Measurements from ENCODE around the gene MEGF8. TPM values are rescaled to one million over a fixed set of nuclear protein-coding genes. Genes with fewer than 3 reads are reported as not detected.

Gene MEGF8
- total and polyA plus RNA-seq, 2 of the 8 experiments (the other 6 are each of a cell fraction or from before 2014, with no cell fraction given): 13.0 to 23.7 TPM

DNA sequence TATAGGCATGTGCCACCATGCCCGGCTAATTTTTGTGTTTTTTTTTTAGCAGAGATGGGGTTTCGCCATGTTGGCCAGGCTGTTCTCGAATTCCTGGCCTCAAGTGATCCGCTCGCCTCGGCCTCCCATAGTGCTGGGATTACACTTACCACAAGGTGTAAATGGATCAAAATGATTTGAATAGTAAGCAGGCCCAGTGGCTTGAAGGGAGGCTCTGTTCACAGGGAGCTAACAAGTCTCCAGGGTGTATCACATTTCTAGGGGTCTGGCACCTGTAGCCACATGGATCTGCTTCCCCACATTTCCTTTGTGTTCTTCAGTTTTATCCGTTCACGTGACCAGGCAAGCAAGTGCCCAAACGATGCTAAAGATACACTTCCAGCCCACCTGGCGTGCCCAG, 78.2 kb downstream of the MEGF8 start:
- no peak overlapping the region for H3K4me3 ChIP-seq (ENCODE audit: extremely low read depth in 1 of 4, insufficient read depth in 2 of 4, low read depth in 3 of 4, low read length in 4 of 4)
- FAIRE-seq: no peak
- H2BK15ac ChIP-seq (ENCODE audit: low read length): no peak overlapping the region
- H4K91ac ChIP-seq (replicated peaks; ENCODE audit: insufficient read length, low read length): no peak overlapping the region
- peaks cover 13 to 29% of the 10 kb centered on the region in 2 experiments for H4K20me1 ChIP-seq (replicated peaks in 1 of 2; ENCODE audit: control insufficient read depth in 1 of 2, insufficient read depth in 2 of 2, low read length in 2 of 2)
- no peak overlapping the region for H4K8ac ChIP-seq (ENCODE audit: extremely low read depth, insufficient read depth, low read length)
- ChIA-PET POLR2A (ENCODE audit: partially characterized antibody) (no interaction called here), CTCF (ENCODE audit: partially characterized antibody) (interaction anchor here (1.2 to 1.4 kb wide), 3 partner anchors 15 to 37 kb away, joined by 3 to 5 read pairs (median 4); no protein-coding TSS in a partner anchor)
- H3K56ac ChIP-seq (replicated peaks; ENCODE audit: insufficient read length, low read depth, low read length): no peak overlapping the region
- H4K5ac ChIP-seq (ENCODE audit: insufficient read length, low read depth, low read length): no peak overlapping the region
- DNase-seq (ENCODE audit: low read depth in 1 of 2, low spot score in 2 of 2): no peak
- H3K79me2 ChIP-seq (ENCODE audit: control insufficient read depth in 1 of 2, insufficient read depth in 2 of 2, low read length in 2 of 2): no peaks in the 10 kb centered on the region
- H3K27ac ChIP-seq (ENCODE audit: low read depth, low read length): no peak overlapping the region
- no peak overlapping the region for H3K18ac ChIP-seq (ENCODE audit: extremely low read depth, low read length)
- H3K14ac ChIP-seq (ENCODE audit: insufficient read length): no peak overlapping the region
- no peak for TF ChIP-seq JUND (IDR thresholded peaks at IDR 0.05; ENCODE audit: low read length)
- H3K23me2 ChIP-seq (ENCODE audit: low read depth, low read length): peaks cover 13% of the 10 kb centered on the region; the same call in 1 of the 2 replicates
- H2BK20ac ChIP-seq (ENCODE audit: low read length): no peak overlapping the region
- H2BK120ac ChIP-seq (replicated peaks; ENCODE audit: low read depth, low read length): no peak overlapping the region
- H3K23ac ChIP-seq (ENCODE audit: insufficient read length): no peak overlapping the region
- H3K9me3 ChIP-seq (ENCODE audit: insufficient read depth in 2 of 2, low read depth in 1 of 2, low read length in 1 of 2): no peaks in the 10 kb centered on the region
- H3K27me3 ChIP-seq (replicated peaks in 1 of 4; ENCODE audit: control insufficient read depth in 3 of 4, extremely low read depth in 1 of 4, insufficient read depth in 3 of 4, low read length in 3 of 4): peaks cover 0 to 10% (median 5%) of the 10 kb centered on the region in 4 experiments; a peak in 5 of 7 replicates
- no peak overlapping the region for H3K4ac ChIP-seq (replicated peaks; ENCODE audit: insufficient read length, low read depth, low read length)
- no peak overlapping the region for H2BK12ac ChIP-seq (ENCODE audit: low read depth, low read length)
- no peaks in the 10 kb centered on the region; a peak in 1 of 8 replicates for H3K36me3 ChIP-seq (ENCODE audit: control insufficient read depth in 2 of 4, insufficient read depth in 4 of 4, low read length in 3 of 4)
- H2AK5ac ChIP-seq (ENCODE audit: low read depth, low read length): no peak overlapping the region
- no peak overlapping the region; a peak in 1 of 7 replicates for H3K9ac ChIP-seq (replicated peaks in 1 of 4; ENCODE audit: extremely low read depth in 1 of 4, low read depth in 3 of 4, low read length in 3 of 4)
- no peak overlapping the region for H2AFZ ChIP-seq (ENCODE audit: low read length)
- H3K79me1 ChIP-seq (ENCODE audit: low read depth, low read length): peaks cover 4% of the 10 kb centered on the region; the same call in 1 of the 2 replicates
- H2BK5ac ChIP-seq (ENCODE audit: low read depth, low read length): no peak overlapping the region
- no peak overlapping the region; a peak in 1 of 4 replicates for H3K4me2 ChIP-seq (ENCODE audit: insufficient read depth in 1 of 2, low read depth in 2 of 2, low read length in 2 of 2)
- 88% methylated on average over 9 of the region's 10 CpGs; no CpG with 5 or more reads in 1 of the 2 experiments for WGBS, 2 experiments (ENCODE audit: extremely low coverage in 1 of 2, insufficient coverage in 1 of 2, insufficient read length in 1 of 2, insufficient replicate concordance in 2 of 2, low coverage in 1 of 2, low lambda C conversion rate in 2 of 2, missing lambda C conversion rate in 1 of 2)
- H3K4me1 ChIP-seq (replicated peaks in 1 of 4; ENCODE audit: control insufficient read depth in 3 of 4, insufficient read depth in 4 of 4, low read length in 3 of 4): peaks cover 5 to 8% (median 7%) of the 10 kb centered on the region in 4 experiments; a peak in 6 of 7 replicates
